ENCODE data around the gene ZNF554. TPM values are rescaled to one million over a fixed set of nuclear protein-coding genes. Genes with fewer than 3 reads are reported as not detected.

ZNF554 gene
- total RNA-seq, 6 experiments from 2014 or later: 1.4 to 2.5 (median 1.9) TPM

GRCh38 chr19:2840794-2841791 is 21.4 kb downstream of the ZNF554 start, which contains the start of gene ZNF555:
TSS of gene ZNF555 (plus strand) at chr19:2841475. CDS start at chr19:2841573, 98 bp downstream.
- peak within 1 kb of the TSS; percentile 41 to 86 (median 84) for H3K27ac ChIP-seq
- peak within 1 kb of the TSS; percentile 67 to 88 (median 82) for H3K4me3 ChIP-seq
- TF ChIP-seq POLR2A (IDR thresholded peaks at IDR 0.05) (peak; percentile 63), CTCF (IDR thresholded peaks at IDR 0.05) (peak; percentile 47 to 60 (median 56))
- H3K4me1 ChIP-seq: peaks cover 0 to 7% (median 0%) of the 10 kb centered on the region in 4 donors
- no peaks in the 10 kb centered on the region for H3K36me3 ChIP-seq
- intact Hi-C loops (cut with DNase I): no loop called here
- 0% methylated on average over 4 of the region's 106 CpGs for WGBS (ENCODE audit: insufficient coverage, low coverage, low lambda C conversion rate, missing lambda C conversion rate)
- DNase-seq (peak; percentile 98 to 99 (median 99)), ATAC-seq (peak; percentile 98 to 99 (median 99))
- no peaks in the 10 kb centered on the region for H3K27me3 ChIP-seq
- peaks cover 0 to 7% (median 2%) of the 10 kb centered on the region in 4 donors for H3K9me3 ChIP-seq

GRCh38 chr19:2841855-2842574 is 22.3 kb downstream of the ZNF554 start:
- WGBS (ENCODE audit: insufficient coverage, low coverage, low lambda C conversion rate, missing lambda C conversion rate): 7% methylated on average over 15 of the region's 62 CpGs
- Histone ChIP-seq H3K27ac (peak overlapping the region in 1 of 3 donors; percentile 84), H3K9me3 (peaks cover 0 to 4% (median 0%) of the 10 kb centered on the region in 4 donors), H3K4me3 (peak overlapping the region; percentile 67 to 88 (median 82)), H3K4me1 (peaks cover 0 to 7% (median 0%) of the 10 kb centered on the region in 4 donors), H3K36me3 (no peaks in the 10 kb centered on the region), H3K27me3 (no peaks in the 10 kb centered on the region)
- ATAC-seq (no peak), DNase-seq (no peak)
- no peak for TF ChIP-seq CTCF (IDR thresholded peaks at IDR 0.05)
- TF ChIP-seq POLR2A (IDR thresholded peaks at IDR 0.05): no peak
- intact Hi-C loops (cut with DNase I): no loop called here

GRCh38 chr19:2845107-2845506 is 25.4 kb downstream of the ZNF554 start:
- Histone ChIP-seq H3K36me3 (no peaks in the 10 kb centered on the region), H3K4me3 (no peak overlapping the region), H3K9me3 (peaks cover 0 to 9% (median 4%) of the 10 kb centered on the region in 4 donors), H3K27ac (no peak overlapping the region), H3K27me3 (no peaks in the 10 kb centered on the region), H3K4me1 (peaks cover 0 to 7% (median 0%) of the 10 kb centered on the region in 4 donors)
- DNase-seq (no peak), ATAC-seq (no peak)
- no peak for TF ChIP-seq POLR2A (IDR thresholded peaks at IDR 0.05)
- intact Hi-C loops (cut with DNase I): no loop called here
- WGBS (ENCODE audit: insufficient coverage, low coverage, low lambda C conversion rate, missing lambda C conversion rate): 100% methylated on average over 2 of the region's 2 CpGs

- H3K27me3 ChIP-seq: no peaks in the 10 kb centered on the region
- DNase-seq (no peak), ATAC-seq (no peak)
- 91% methylated on average over 9 of the region's 13 CpGs for WGBS (ENCODE audit: insufficient coverage, low coverage, low lambda C conversion rate, missing lambda C conversion rate)
- intact Hi-C loops (cut with DNase I): no loop called here
- H3K9me3 ChIP-seq: peaks cover 0 to 15% (median 6%) of the 10 kb centered on the region in 4 donors
- H3K27ac ChIP-seq: no peak overlapping the region
- H3K4me3 ChIP-seq: no peak overlapping the region
- TF ChIP-seq CTCF (IDR thresholded peaks at IDR 0.05): no peak
- TF ChIP-seq POLR2A (IDR thresholded peaks at IDR 0.05): no peak
- H3K4me1 ChIP-seq: peaks cover 0 to 7% (median 0%) of the 10 kb centered on the region in 4 donors
- peaks cover 0 to 6% (median 2%) of the 10 kb centered on the region in 4 donors for H3K36me3 ChIP-seq
Measured at GRCh38 chr19:2846180-2846894, 26.7 kb downstream of the ZNF554 start.
